ENCODE measurements around the gene IPPK.

The IPPK gene

DNA sequence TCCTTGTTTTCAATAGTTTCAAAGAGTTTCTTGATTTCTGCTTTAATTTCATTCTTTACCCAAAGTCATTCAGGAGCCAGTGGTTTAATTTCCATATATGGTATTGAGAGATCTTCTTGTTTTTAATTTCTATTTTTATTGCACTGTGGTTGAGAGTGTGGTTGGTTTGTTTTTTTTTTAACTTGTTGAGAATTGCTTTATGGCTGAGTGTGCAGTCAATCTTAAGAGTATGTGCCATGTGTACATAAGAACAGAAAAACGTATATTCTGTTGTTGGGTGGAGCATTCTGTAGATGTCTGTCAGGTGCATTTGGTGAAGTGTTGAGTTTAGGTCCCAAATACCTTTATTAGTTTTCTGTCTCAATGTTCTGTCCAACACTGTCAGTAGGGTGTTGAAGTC lies 26.7 kb upstream of the IPPK start:
- no peak for DNase-seq (ENCODE audit: low read depth, low spot score)

GRCh38 chr9:92686954-92687353 lies 17.0 kb upstream of the IPPK start:
- DNase-seq (ENCODE audit: low read depth, low spot score) = no peak

DNA sequence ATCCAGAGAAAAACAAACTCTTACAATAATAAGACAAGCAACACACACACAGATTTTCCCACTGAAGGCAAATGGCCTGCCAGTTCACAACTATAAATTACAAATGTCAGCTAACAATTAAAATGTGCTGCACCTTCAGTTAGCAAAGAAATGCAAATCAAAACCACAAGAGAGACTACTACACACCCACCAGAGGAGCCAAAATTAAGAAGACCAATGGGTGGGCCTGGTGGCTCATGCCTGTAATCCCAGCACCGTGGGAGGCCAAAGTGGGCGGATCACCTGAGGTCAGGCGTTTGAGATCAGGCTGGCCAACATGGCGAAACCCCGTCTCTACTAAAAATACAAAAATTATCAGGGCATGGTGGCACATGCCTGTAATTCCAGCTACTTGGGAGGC lies 15.1 kb upstream of the IPPK start:
- no peak for DNase-seq (ENCODE audit: low read depth, low spot score)

DNA sequence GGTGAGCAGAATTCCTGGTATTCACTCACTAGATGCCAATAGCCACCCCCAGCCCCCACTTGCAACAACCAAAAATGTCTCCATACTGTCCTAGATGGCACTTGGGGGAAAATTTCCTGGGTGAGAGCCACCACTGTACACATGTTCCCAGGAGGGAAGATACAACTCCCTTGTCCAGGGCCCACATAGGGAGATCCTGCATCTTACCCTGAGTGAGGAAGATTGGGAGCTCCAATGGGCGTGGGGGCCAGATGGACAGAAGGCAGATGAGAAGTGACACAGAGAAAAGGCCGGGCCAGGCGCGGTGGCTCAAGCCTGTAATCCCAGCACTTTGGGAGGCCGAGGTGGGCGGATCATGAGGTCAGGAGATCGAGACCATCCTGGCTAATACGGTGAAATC lies 12.3 kb upstream of the IPPK start:
- no peak for DNase-seq (ENCODE audit: low read depth, low spot score)

GRCh38 chr9:92680166-92681119 lies 10.5 kb upstream of the IPPK start:
- no peak for DNase-seq (ENCODE audit: low read depth, low spot score)

DNA sequence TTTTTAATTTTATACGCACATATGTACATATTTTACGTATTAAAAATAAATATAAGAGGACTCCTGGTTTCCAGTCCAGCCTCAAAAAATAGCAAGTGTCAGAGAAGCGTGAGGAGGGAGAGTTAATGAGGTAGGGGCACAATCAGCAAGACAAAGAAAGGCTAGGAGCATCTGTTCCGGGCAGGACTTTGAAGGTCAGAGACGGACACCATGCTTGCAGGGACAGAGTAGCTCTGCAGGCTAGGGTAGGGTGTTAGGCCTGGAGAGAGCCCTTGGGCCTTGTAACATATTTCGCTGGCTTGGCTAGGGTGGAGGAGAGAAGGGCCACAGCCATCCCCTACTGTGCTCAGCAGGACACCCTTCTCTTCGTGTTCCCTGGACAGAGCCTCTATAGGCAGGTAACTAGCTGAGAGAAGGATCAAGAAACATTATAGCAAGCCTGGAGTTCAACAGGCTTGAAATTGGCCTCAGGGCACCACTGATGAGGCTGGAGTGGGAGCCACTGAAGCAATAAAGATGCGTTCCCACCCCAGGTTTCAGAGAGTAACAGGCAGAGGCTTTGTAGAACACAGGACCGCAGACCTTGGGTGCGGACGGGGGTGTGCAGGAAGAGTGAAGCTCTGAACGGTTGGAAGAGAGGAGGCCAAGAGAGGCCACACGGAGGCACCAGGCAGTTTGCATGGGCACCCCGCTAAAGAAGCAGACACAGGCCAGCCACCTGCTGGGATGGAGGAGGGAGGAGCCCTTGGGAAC lies 9.7 kb upstream of the IPPK start:
- DNase-seq (ENCODE audit: low read depth, low spot score) = no peak

DNA sequence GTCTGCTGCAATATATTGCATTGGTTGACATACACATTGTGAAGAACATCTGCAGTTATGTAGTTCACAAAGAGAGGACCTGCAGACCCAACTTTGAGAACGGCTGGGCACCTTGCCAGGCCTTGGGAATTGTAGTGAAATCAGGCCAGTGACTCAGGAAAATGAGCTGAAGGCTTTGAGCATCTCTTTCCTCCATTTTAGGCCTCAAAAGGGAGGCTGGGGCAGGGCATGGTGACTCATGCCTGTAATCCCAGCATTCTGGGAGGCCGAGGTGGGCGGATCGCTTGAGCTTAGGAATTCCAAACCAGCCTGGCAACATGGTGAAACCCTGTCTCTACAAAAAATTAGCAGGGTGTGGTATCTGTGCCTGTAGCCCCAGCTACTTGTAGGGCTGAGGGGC lies 1.4 kb upstream of the IPPK start:
- DNase-seq (ENCODE audit: low read depth, low spot score) = no peak

GRCh38 chr9:92669527-92669889 lies 423 bp downstream of the IPPK start:
- no peak for DNase-seq (ENCODE audit: low read depth, low spot score)

DNA sequence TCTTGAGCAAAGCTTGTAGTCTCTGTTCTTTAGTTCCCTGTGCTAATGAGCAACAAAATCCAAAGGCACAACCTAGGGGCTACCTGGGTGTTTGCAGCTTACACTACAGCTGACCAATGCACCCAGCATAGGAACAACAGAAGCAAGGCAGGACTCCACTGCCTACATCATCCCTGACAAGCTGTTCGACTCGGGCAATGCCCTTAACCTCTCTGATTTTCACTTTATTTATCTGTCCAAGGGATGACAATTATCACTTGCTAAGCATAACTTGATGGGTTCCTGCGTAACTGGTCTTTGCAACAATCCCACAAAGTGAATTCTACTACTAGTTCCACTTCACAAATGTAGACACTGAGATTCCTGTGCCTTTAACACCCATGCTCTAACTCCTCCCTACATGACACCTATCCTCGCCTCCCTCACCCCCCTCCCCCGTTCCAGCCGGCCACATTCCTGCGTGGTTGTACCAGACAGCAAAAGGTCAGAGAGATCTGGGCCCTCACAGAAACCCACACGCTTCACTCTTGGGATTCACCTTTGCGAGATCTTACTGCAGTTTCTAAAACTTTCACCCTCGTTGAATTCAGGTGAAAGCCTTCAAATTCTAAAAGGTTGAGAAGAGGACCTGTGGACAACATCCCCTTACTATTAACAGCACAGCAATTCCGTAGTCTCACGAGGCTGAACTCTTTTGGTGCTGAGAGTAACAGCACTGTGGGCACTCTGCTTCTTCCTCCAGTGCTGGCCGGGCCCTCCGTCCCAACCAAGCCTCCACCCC lies 995 bp downstream of the IPPK start:
- DNase-seq (ENCODE audit: low read depth, low spot score) = no peak

- DNase-seq (ENCODE audit: low read depth, low spot score) = no peak
These were observed 2.9 kb downstream of the IPPK start for GRCh38 chr9:92666912-92667532.

DNA sequence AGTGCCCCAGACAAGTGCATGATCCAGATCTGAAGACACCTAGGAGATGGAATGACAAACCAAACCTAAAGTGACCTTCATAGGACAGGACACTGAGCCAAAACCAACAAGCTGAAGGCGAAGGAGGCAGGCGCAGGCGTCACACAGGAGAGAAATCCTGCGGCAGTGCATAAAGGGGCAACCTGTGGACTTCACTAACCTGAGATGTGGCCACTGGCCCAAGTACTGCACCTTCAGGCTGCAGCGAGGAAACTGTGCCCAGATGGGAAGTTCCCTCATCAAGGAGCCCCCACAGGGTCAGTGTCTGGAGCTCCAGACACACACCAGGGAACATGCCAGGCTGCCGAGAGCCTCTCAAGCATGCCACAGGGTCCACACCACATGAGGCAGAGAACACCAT lies 3.7 kb downstream of the IPPK start:
- no peak for DNase-seq (ENCODE audit: low read depth, low spot score)

DNA sequence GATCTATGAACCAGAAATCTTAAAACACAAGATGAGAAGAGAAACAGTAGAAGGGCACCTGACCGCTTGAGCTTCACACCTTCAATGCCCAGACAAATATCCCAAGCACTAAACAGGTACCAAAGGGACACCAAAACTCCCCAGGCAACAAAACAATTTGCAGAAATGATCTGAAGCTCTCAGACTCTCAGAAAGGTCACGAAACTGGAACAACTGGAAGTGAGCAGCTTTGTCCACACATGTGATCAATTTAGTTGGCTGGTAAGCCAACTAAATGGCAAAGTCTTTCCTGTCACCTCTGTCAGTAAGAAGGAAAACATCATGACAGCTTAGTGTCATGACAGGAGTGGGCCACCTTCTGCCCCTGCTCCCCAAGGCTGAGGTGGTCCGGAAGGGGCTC lies 4.1 kb downstream of the IPPK start:
- no peak for DNase-seq (ENCODE audit: low read depth, low spot score)

DNA sequence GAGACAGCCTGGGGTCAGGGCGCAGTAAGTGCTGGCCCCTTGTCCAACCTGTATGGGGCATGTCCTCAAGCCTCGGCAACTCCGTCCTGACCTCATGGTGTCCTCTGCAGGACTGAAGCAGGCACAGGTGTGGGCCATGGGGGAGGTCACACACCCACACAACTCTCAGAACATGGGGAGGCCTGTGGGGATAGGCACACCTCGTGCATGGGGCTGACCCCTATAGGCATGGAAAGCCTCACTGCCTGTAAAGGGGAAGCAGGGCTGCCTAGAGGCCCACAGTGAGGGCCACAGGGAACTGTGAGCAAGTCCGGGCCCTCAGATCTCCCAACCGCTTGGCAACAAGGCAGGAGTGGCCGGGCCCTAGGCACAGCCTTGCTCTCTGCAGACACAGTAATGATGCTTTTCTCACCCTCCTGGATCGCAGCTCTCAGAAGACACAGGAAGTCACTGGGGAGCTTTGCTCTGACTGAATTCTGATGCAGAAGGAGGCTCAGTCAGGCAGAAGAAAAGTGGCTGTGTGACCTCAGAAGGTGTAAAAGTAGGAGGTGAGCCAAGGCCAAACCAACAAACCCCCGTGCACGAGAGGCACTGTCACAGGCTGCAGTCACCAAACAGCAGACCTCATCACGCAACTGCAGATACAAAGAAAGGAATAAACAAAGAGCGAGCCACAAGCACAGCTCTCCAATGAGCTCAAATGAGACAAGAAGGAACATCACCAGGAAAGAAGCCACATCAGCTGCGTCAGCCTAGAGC lies 5.4 kb downstream of the IPPK start:
- DNase-seq (ENCODE audit: low read depth, low spot score) = no peak

DNA sequence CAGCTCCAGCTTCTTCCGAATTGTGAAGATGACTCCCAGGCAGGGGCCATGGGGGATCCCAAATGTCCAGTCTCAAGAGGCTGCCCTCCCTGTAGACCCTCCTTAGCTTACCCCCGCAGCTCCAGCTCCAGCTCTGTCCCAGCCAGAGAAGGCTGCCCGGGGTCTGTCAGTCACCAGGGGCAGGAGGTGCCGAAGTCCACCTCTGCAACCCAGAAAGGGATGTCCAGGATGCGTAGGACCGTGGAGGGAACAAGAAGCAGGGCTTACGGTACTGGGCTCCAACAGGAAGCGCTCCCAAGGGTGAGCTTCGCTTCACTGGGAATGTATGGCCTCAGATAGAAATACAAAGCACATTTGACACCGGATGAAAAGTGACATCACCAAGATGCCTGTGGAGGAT lies 6.0 kb downstream of the IPPK start:
- no peak for DNase-seq (ENCODE audit: low read depth, low spot score)

DNA sequence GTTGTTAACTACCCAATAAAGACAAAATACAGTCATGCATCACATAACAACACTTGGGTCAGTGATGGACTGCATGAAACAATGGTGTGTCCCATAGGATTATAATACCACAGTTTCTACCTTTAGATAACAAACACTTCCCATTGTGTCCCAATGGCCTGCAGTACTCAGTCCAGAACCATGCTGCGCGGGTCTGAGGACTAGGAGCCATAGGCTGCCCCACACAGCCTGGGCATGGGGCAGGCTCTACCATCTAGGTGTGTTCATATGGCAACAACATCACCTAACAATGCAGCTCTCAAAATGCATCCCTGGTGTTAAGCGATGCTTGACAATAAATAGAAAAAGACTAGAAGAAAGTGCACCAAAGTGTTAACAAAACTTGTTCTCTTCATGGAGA lies 6.8 kb downstream of the IPPK start:
- no peak for DNase-seq (ENCODE audit: low read depth, low spot score)

- no peak for DNase-seq (ENCODE audit: low read depth, low spot score)
These were observed 8.2 kb downstream of the IPPK start for GRCh38 chr9:92661743-92662142.

DNA sequence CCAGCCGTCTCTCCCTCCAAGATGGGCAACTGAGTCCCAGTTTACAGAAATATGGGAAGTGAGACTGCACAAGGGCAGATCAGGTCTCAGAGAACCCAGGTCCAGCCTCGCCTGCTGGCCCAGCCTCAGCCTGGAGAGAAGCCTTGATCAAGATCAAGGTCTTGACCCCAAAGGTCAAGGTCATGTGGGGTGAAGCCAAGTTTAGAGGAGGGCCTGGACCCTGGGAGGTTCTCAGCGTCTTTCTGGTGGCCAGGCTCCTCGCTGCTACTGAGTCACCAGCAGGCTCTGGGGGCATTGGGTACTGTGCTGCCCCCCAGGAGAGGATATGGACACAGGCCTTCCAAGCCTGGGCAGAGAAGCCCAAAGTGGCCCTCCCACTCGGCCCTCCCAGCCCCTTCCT lies 8.8 kb downstream of the IPPK start:
- no peak for DNase-seq (ENCODE audit: low read depth, low spot score)

- no peak for DNase-seq (ENCODE audit: low read depth, low spot score)
These were observed 9.7 kb downstream of the IPPK start for GRCh38 chr9:92660266-92660665.

DNA sequence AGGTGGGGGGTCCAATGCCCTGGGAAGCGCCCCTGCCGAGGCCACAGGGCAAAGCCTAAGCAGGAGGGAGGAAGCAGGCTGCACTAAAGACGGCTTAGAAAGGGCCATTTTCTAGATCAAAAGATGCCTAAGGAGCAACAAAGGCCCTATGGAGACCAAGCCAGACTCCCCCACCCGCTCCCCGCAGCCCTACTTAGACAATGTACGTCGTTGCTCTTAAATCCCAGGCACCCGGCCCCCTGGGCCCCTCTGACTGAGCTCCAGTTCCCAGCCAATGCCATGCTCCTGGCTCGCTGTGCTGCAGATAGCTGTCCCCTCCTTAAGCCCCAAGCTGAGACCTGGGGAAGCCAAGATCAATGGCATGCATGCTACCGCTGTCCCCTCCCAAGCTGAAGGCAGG lies 10.3 kb downstream of the IPPK start:
- no peak for DNase-seq (ENCODE audit: low read depth, low spot score)

GRCh38 chr9:92658611-92659010 lies 11.3 kb downstream of the IPPK start:
- no peak for DNase-seq (ENCODE audit: low read depth, low spot score)

DNA sequence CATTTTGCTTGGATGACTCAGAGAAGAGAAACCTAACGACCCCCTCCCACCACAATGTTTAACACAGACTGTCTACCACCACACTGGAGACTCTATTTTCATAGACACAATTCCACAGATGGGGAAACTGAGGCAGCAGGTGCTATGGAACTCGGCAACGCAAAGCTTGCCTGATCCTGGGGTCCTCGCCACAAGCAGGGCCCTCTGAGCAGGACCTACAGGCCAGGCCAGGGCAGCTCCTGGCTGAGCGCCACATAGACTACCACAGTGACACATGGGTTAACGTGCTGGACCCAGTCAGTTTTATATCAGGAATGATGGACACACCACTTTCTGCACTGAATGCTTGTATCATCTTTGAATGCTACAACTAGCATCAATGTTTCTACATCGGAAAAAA lies 11.8 kb downstream of the IPPK start:
- DNase-seq (ENCODE audit: low read depth, low spot score) = no peak

All from smooth muscle cell of the brain vasculature (primary cell).